Measurements from ENCODE around the gene PPP3R1. TPM values are rescaled to one million over a fixed set of nuclear protein-coding genes. Genes with fewer than 3 reads are reported as not detected.
A peak's percentile ranks its signal among the peaks of the same experiment; 100 is the strongest.

Gene PPP3R1
- total and polyA plus RNA-seq, 9 of the 15 experiments (the other 6 are each of a cell fraction or from before 2014, with no cell fraction given), result 3.7 to 70.0 (median 24.8) TPM

DNA sequence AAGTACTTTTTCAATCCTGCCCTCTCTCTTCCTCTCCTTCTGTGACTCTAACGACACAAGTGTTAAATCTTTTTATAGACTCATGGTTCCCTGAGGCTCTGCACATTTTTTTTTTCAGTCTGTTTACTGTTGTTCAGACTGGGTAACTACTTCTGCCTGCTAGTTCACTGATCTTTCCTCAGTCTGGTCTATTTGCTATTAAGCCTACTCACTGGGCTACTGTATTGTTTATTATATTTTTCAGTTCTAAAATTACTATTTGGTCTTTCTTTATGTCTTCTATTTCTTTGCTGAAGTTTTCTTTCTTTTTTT lies 21.3 kb downstream of the PPP3R1 start (continued):
- TF ChIP-seq, protein P1, sequence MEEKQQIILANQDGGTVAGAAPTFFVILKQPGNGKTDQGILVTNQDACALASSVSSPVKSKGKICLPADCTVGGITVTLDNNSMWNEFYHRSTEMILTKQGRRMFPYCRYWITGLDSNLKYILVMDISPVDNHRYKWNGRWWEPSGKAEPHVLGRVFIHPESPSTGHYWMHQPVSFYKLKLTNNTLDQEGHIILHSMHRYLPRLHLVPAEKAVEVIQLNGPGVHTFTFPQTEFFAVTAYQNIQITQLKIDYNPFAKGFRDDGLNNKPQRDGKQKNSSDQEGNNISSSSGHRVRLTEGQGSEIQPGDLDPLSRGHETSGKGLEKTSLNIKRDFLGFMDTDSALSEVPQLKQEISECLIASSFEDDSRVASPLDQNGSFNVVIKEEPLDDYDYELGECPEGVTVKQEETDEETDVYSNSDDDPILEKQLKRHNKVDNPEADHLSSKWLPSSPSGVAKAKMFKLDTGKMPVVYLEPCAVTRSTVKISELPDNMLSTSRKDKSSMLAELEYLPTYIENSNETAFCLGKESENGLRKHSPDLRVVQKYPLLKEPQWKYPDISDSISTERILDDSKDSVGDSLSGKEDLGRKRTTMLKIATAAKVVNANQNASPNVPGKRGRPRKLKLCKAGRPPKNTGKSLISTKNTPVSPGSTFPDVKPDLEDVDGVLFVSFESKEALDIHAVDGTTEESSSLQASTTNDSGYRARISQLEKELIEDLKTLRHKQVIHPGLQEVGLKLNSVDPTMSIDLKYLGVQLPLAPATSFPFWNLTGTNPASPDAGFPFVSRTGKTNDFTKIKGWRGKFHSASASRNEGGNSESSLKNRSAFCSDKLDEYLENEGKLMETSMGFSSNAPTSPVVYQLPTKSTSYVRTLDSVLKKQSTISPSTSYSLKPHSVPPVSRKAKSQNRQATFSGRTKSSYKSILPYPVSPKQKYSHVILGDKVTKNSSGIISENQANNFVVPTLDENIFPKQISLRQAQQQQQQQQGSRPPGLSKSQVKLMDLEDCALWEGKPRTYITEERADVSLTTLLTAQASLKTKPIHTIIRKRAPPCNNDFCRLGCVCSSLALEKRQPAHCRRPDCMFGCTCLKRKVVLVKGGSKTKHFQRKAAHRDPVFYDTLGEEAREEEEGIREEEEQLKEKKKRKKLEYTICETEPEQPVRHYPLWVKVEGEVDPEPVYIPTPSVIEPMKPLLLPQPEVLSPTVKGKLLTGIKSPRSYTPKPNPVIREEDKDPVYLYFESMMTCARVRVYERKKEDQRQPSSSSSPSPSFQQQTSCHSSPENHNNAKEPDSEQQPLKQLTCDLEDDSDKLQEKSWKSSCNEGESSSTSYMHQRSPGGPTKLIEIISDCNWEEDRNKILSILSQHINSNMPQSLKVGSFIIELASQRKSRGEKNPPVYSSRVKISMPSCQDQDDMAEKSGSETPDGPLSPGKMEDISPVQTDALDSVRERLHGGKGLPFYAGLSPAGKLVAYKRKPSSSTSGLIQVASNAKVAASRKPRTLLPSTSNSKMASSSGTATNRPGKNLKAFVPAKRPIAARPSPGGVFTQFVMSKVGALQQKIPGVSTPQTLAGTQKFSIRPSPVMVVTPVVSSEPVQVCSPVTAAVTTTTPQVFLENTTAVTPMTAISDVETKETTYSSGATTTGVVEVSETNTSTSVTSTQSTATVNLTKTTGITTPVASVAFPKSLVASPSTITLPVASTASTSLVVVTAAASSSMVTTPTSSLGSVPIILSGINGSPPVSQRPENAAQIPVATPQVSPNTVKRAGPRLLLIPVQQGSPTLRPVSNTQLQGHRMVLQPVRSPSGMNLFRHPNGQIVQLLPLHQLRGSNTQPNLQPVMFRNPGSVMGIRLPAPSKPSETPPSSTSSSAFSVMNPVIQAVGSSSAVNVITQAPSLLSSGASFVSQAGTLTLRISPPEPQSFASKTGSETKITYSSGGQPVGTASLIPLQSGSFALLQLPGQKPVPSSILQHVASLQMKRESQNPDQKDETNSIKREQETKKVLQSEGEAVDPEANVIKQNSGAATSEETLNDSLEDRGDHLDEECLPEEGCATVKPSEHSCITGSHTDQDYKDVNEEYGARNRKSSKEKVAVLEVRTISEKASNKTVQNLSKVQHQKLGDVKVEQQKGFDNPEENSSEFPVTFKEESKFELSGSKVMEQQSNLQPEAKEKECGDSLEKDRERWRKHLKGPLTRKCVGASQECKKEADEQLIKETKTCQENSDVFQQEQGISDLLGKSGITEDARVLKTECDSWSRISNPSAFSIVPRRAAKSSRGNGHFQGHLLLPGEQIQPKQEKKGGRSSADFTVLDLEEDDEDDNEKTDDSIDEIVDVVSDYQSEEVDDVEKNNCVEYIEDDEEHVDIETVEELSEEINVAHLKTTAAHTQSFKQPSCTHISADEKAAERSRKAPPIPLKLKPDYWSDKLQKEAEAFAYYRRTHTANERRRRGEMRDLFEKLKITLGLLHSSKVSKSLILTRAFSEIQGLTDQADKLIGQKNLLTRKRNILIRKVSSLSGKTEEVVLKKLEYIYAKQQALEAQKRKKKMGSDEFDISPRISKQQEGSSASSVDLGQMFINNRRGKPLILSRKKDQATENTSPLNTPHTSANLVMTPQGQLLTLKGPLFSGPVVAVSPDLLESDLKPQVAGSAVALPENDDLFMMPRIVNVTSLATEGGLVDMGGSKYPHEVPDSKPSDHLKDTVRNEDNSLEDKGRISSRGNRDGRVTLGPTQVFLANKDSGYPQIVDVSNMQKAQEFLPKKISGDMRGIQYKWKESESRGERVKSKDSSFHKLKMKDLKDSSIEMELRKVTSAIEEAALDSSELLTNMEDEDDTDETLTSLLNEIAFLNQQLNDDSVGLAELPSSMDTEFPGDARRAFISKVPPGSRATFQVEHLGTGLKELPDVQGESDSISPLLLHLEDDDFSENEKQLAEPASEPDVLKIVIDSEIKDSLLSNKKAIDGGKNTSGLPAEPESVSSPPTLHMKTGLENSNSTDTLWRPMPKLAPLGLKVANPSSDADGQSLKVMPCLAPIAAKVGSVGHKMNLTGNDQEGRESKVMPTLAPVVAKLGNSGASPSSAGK (IDR thresholded peaks at IDR 0.05), result 0 out of 2 replicates have a peak, but pooled peaks have one; percentile 8
- no peak for TF ChIP-seq SMAD1 (IDR thresholded peaks at IDR 0.05; ENCODE audit: low read depth, low read length, partially characterized antibody)
- TF ChIP-seq, protein P2, sequence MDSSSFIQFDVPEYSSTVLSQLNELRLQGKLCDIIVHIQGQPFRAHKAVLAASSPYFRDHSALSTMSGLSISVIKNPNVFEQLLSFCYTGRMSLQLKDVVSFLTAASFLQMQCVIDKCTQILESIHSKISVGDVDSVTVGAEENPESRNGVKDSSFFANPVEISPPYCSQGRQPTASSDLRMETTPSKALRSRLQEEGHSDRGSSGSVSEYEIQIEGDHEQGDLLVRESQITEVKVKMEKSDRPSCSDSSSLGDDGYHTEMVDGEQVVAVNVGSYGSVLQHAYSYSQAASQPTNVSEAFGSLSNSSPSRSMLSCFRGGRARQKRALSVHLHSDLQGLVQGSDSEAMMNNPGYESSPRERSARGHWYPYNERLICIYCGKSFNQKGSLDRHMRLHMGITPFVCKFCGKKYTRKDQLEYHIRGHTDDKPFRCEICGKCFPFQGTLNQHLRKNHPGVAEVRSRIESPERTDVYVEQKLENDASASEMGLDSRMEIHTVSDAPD (CRISPR knock-in tag; IDR thresholded peaks at IDR 0.05), result no peak
- no peak for TF ChIP-seq ZNF197 (CRISPR knock-in tag; IDR thresholded peaks at IDR 0.05; ENCODE audit: low read depth)
- TF ChIP-seq, protein P3, sequence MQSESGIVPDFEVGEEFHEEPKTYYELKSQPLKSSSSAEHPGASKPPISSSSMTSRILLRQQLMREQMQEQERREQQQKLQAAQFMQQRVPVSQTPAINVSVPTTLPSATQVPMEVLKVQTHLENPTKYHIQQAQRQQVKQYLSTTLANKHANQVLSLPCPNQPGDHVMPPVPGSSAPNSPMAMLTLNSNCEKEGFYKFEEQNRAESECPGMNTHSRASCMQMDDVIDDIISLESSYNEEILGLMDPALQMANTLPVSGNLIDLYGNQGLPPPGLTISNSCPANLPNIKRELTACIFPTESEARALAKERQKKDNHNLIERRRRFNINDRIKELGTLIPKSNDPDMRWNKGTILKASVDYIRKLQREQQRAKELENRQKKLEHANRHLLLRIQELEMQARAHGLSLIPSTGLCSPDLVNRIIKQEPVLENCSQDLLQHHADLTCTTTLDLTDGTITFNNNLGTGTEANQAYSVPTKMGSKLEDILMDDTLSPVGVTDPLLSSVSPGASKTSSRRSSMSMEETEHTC (IDR thresholded peaks at IDR 0.05), result no peak
- 0 out of 4 replicates have a peak, but pooled peaks of 1 of the 2 experiments have one; percentile 42 for TF ChIP-seq CSDE1 (IDR thresholded peaks at IDR 0.05)
- no peak for TF ChIP-seq ESRRA (IDR thresholded peaks at IDR 0.05; ENCODE audit: borderline replicate concordance, low read depth)
- no peak for TF ChIP-seq ZNF551 (CRISPR knock-in tag; IDR thresholded peaks at IDR 0.05)
- TF ChIP-seq, protein P4, sequence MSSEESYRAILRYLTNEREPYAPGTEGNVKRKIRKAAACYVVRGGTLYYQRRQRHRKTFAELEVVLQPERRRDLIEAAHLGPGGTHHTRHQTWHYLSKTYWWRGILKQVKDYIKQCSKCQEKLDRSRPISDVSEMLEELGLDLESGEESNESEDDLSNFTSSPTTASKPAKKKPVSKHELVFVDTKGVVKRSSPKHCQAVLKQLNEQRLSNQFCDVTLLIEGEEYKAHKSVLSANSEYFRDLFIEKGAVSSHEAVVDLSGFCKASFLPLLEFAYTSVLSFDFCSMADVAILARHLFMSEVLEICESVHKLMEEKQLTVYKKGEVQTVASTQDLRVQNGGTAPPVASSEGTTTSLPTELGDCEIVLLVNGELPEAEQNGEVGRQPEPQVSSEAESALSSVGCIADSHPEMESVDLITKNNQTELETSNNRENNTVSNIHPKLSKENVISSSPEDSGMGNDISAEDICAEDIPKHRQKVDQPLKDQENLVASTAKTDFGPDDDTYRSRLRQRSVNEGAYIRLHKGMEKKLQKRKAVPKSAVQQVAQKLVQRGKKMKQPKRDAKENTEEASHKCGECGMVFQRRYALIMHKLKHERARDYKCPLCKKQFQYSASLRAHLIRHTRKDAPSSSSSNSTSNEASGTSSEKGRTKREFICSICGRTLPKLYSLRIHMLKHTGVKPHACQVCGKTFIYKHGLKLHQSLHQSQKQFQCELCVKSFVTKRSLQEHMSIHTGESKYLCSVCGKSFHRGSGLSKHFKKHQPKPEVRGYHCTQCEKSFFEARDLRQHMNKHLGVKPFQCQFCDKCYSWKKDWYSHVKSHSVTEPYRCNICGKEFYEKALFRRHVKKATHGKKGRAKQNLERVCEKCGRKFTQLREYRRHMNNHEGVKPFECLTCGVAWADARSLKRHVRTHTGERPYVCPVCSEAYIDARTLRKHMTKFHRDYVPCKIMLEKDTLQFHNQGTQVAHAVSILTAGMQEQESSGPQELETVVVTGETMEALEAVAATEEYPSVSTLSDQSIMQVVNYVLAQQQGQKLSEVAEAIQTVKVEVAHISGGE (CRISPR knock-in tag; IDR thresholded peaks at IDR 0.05), result no peak

All from K562 (cell line).